Measurements from ENCODE around the gene MYO3B. TPM values are rescaled to one million over a fixed set of nuclear protein-coding genes. Genes with fewer than 3 reads are reported as not detected.

Gene MYO3B
- polyA plus RNA-seq, 1 donor (not counting 4 experiments of a cell fraction or from before 2014, with no cell fraction given), result 4.4 TPM

GRCh38 chr2:170264522-170264860, 86.5 kb downstream of the MYO3B start:
- no peak overlapping the region for H2AFZ ChIP-seq (ENCODE audit: control insufficient read depth, low read length)
- no peak overlapping the region for H3K4me3 ChIP-seq (ENCODE audit: control insufficient read depth in 2 of 3, extremely low read depth in 1 of 3, insufficient read depth in 2 of 3, low read depth in 1 of 3, low read length in 3 of 3)
- no peaks in the 10 kb centered on the region for H3K36me3 ChIP-seq (ENCODE audit: control insufficient read depth in 2 of 2, extremely low read depth in 1 of 2, insufficient read depth in 2 of 2, low read length in 2 of 2)
- no peak for DNase-seq (ENCODE audit: low read depth, low spot score)
- dilution Hi-C loops (cut with MboI; ENCODE audit: extremely low pct_ligation_motif_present, low sequenced_read_pairs), result no loop called here
- H3K27ac ChIP-seq (ENCODE audit: control insufficient read depth, insufficient read depth, low read length), result no peak overlapping the region
- no peak for TF ChIP-seq EZH2 (IDR thresholded peaks at IDR 0.05; ENCODE audit: low read length)
- TF ChIP-seq, protein P1, sequence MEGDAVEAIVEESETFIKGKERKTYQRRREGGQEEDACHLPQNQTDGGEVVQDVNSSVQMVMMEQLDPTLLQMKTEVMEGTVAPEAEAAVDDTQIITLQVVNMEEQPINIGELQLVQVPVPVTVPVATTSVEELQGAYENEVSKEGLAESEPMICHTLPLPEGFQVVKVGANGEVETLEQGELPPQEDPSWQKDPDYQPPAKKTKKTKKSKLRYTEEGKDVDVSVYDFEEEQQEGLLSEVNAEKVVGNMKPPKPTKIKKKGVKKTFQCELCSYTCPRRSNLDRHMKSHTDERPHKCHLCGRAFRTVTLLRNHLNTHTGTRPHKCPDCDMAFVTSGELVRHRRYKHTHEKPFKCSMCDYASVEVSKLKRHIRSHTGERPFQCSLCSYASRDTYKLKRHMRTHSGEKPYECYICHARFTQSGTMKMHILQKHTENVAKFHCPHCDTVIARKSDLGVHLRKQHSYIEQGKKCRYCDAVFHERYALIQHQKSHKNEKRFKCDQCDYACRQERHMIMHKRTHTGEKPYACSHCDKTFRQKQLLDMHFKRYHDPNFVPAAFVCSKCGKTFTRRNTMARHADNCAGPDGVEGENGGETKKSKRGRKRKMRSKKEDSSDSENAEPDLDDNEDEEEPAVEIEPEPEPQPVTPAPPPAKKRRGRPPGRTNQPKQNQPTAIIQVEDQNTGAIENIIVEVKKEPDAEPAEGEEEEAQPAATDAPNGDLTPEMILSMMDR (optimal IDR thresholded peaks at IDR 0.05 in 1 of 3, IDR thresholded peaks at IDR 0.05 in 1 of 3, conservative IDR thresholded peaks at IDR 0.05 in 1 of 3; ENCODE audit: extremely low read depth in 1 of 3, insufficient read depth in 2 of 3, low read length in 3 of 3), result no peak
- H3K27me3 ChIP-seq (ENCODE audit: control insufficient read depth, extremely low read depth, insufficient read depth, low read length), result no peaks in the 10 kb centered on the region
- H3K4me1 ChIP-seq (ENCODE audit: control insufficient read depth, extremely low read depth, insufficient read depth, low read length), result no peaks in the 10 kb centered on the region
- no peaks in the 10 kb centered on the region for H3K9me3 ChIP-seq (ENCODE audit: control insufficient read depth, low read depth, low read length)
- no peaks in the 10 kb centered on the region for H4K20me1 ChIP-seq (ENCODE audit: control insufficient read depth, extremely low read depth, insufficient read depth, low read length)
- no peak for FAIRE-seq
- H3K79me2 ChIP-seq (ENCODE audit: control insufficient read depth, insufficient read depth, low read length), result no peaks in the 10 kb centered on the region
- no peak overlapping the region for H3K9ac ChIP-seq (ENCODE audit: control insufficient read depth, extremely low read depth, insufficient read depth, low read length)
- H3K4me2 ChIP-seq (ENCODE audit: control insufficient read depth, extremely low read depth, insufficient read depth, low read depth, low read length), result no peak overlapping the region
- H3K9me1 ChIP-seq (ENCODE audit: control insufficient read depth, extremely low read depth, insufficient read depth, low read length), result no peaks in the 10 kb centered on the region

DNA sequence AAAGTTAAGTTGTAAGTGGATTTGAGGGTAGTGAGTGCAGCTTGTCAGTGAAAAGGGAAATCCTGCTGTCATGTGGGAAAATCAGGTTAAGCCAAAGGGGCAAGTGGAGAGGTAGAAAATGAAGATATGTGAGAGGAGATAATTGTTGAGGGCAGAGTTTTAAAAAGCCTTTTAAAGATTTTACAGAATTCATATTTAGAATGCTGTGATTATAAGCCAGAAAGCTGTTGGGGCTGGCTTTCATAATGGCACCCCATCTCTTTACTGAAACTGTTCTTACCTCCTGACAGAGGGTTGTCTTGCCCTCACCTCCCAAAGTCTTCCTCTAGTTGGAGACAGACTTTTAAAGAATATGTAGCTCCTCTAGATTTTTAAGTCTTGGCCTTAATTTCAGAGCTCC, 86.9 kb downstream of the MYO3B start:
- Histone ChIP-seq H3K4me1 (ENCODE audit: control insufficient read depth, extremely low read depth, insufficient read depth, low read length) (no peaks in the 10 kb centered on the region), H3K9me3 (ENCODE audit: control insufficient read depth, low read depth, low read length) (no peaks in the 10 kb centered on the region), H3K27me3 (ENCODE audit: control insufficient read depth, extremely low read depth, insufficient read depth, low read length) (no peaks in the 10 kb centered on the region), H3K79me2 (ENCODE audit: control insufficient read depth, insufficient read depth, low read length) (no peaks in the 10 kb centered on the region), H3K4me3 (ENCODE audit: control insufficient read depth in 2 of 3, extremely low read depth in 1 of 3, insufficient read depth in 2 of 3, low read depth in 1 of 3, low read length in 3 of 3) (no peak overlapping the region), H3K9me1 (ENCODE audit: control insufficient read depth, extremely low read depth, insufficient read depth, low read length) (no peaks in the 10 kb centered on the region), H3K4me2 (ENCODE audit: control insufficient read depth, extremely low read depth, insufficient read depth, low read depth, low read length) (no peak overlapping the region), H3K27ac (ENCODE audit: control insufficient read depth, insufficient read depth, low read length) (no peak overlapping the region), H2AFZ (ENCODE audit: control insufficient read depth, low read length) (no peak overlapping the region), H3K36me3 (ENCODE audit: control insufficient read depth in 2 of 2, extremely low read depth in 1 of 2, insufficient read depth in 2 of 2, low read length in 2 of 2) (no peaks in the 10 kb centered on the region), H4K20me1 (ENCODE audit: control insufficient read depth, extremely low read depth, insufficient read depth, low read length) (no peaks in the 10 kb centered on the region), H3K9ac (ENCODE audit: control insufficient read depth, extremely low read depth, insufficient read depth, low read length) (no peak overlapping the region)
- DNase-seq (ENCODE audit: low read depth, low spot score), result no peak
- no peak for TF ChIP-seq EZH2 (IDR thresholded peaks at IDR 0.05; ENCODE audit: low read length)
- TF ChIP-seq, protein P1 (optimal IDR thresholded peaks at IDR 0.05 in 1 of 3, IDR thresholded peaks at IDR 0.05 in 1 of 3, conservative IDR thresholded peaks at IDR 0.05 in 1 of 3; ENCODE audit: extremely low read depth in 1 of 3, insufficient read depth in 2 of 3, low read length in 3 of 3), result no peak
- no peak for FAIRE-seq
- dilution Hi-C loops (cut with MboI; ENCODE audit: extremely low pct_ligation_motif_present, low sequenced_read_pairs), result no loop called here
